HEK293 (cell line): ENCODE measurements around the gene STEAP2.

Experiments used
- BCL6B ChIP-seq: fragments of 450-650 bp; formaldehyde crosslinking; IDR thresholded peaks from 2 replicates; pipeline ENCODE4 v1.5.1; 2017; ENCODE audit warnings: missing biosample characterization, missing genetic modification characterization
- CTCF ChIP-seq: fragments of 450-650 bp; formaldehyde crosslinking; IDR thresholded peaks from 2 replicates; pipeline ENCODE4 v1.5.1; 2016; ENCODE audit warnings: missing biosample characterization, missing genetic modification characterization
- PRDM10 ChIP-seq: fragments of 450-650 bp; formaldehyde crosslinking; IDR thresholded peaks from 2 replicates; pipeline ENCODE4 v1.5.1; 2016; ENCODE audit warnings: missing biosample characterization, missing genetic modification characterization
- YY1 ChIP-seq: fragments of 450-650 bp; formaldehyde crosslinking; IDR thresholded peaks from 2 replicates; pipeline ENCODE4 v1.5.1; 2018; ENCODE audit warnings: missing biosample characterization, missing genetic modification characterization
- ZBTB21 ChIP-seq: fragments of 450-650 bp; formaldehyde crosslinking; IDR thresholded peaks from 2 replicates; pipeline ENCODE4 v1.5.1; 2017; ENCODE audit warnings: missing biosample characterization, missing genetic modification characterization
- ZNF239 ChIP-seq: fragments of 450-650 bp; formaldehyde crosslinking; IDR thresholded peaks from 2 replicates; pipeline ENCODE4 v1.5.1; 2016; ENCODE audit warnings: missing biosample characterization, missing genetic modification characterization
- ZNF530 ChIP-seq: fragments of 450-650 bp; formaldehyde crosslinking; IDR thresholded peaks from 2 replicates; pipeline ENCODE4 v1.5.1; 2016; ENCODE audit warnings: low read depth, missing biosample characterization, missing genetic modification characterization
- ZNF596 ChIP-seq: fragments of 450-650 bp; IDR thresholded peaks from 2 replicates; pipeline ENCODE4 v1.5.0; 2018; ENCODE audit warnings: missing biosample characterization, mild to moderate bottlenecking, missing genetic modification characterization, moderate library complexity
- ZNF76 ChIP-seq: fragments of 450-650 bp; formaldehyde crosslinking; IDR thresholded peaks from 2 replicates; pipeline ENCODE4; 2016; ENCODE audit warnings: low read depth, missing biosample characterization, missing genetic modification characterization, borderline replicate concordance

GRCh38 chr7:90238022-90238421, 26.5 kb downstream of the STEAP2 start:
- no peak for TF ChIP-seq CTCF (tag by site-specific recombination)
- TF ChIP-seq ZBTB21 (tag by site-specific recombination) = no peak
- TF ChIP-seq YY1 = no peak
- TF ChIP-seq PRDM10 (tag by site-specific recombination) = no peak
- TF ChIP-seq BCL6B = no peak
- TF ChIP-seq ZNF596 (tag by site-specific recombination) = no peak
- no peak for TF ChIP-seq ZNF239 (tag by site-specific recombination)
- no peak for TF ChIP-seq ZNF530 (tag by site-specific recombination)
- TF ChIP-seq ZNF76 (tag by site-specific recombination) = no peak
